Measurements from ENCODE around the gene RCSD1. TPM values are rescaled to one million over a fixed set of nuclear protein-coding genes. Genes with fewer than 3 reads are reported as not detected.

Gene RCSD1
- total RNA-seq, 2 donors from 2014 or later, result 4.7 to 5.6 TPM

DNA sequence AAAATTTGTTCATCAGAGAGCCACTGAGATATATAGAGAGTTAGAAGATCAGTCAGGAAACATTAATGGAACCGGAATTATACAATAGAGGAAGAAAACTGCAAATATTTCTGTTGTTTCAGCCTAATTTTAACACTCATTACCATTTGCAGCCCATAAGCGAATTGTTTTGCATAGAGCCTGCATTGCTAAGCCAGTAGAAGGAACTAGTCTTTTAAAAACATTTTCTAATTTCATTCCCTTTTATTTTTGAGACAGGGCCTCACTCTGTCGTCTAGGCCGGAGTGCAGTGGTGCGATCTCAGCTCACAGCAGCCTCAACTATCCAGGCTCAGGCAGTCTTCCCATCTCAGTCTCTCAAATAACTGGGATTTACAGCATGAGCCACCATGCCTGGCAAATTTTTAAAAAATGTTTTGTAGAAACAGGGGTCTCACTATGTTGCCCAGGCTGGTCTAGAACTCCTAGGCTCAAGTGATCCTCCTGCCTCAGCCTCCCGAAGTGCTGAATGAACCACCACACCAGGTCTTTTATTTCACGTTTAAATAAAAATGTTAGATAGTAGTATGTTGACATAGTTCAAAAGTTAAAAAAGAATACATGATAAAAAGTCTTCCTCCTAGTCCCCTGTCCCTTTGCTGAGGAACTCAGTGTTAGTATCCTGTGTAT is 117.1 kb downstream of the RCSD1 start:
- TF ChIP-seq, protein P1, sequence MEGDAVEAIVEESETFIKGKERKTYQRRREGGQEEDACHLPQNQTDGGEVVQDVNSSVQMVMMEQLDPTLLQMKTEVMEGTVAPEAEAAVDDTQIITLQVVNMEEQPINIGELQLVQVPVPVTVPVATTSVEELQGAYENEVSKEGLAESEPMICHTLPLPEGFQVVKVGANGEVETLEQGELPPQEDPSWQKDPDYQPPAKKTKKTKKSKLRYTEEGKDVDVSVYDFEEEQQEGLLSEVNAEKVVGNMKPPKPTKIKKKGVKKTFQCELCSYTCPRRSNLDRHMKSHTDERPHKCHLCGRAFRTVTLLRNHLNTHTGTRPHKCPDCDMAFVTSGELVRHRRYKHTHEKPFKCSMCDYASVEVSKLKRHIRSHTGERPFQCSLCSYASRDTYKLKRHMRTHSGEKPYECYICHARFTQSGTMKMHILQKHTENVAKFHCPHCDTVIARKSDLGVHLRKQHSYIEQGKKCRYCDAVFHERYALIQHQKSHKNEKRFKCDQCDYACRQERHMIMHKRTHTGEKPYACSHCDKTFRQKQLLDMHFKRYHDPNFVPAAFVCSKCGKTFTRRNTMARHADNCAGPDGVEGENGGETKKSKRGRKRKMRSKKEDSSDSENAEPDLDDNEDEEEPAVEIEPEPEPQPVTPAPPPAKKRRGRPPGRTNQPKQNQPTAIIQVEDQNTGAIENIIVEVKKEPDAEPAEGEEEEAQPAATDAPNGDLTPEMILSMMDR (IDR thresholded peaks at IDR 0.05), result no peak
- TF ChIP-seq POLR2A (IDR thresholded peaks at IDR 0.05), result no peak
- Histone ChIP-seq H3K4me3 (no peak overlapping the region), H3K27me3 (no peaks in the 10 kb centered on the region), H3K9me3 (no peaks in the 10 kb centered on the region), H3K4me1 (peaks cover 9% of the 10 kb centered on the region), H3K36me3 (replicated peaks in 1 of 2; ENCODE audit: insufficient read depth in 1 of 2, low read depth in 2 of 2) (no peaks in the 10 kb centered on the region), H3K27ac (no peak overlapping the region)
- DNase-seq, result no peak
- no peak for ATAC-seq
- 82 to 90% methylated on average over 7 of the region's 7 CpGs for WGBS, 2 donors
- intact Hi-C loops (cut with DNase I), result no loop called here

DNA sequence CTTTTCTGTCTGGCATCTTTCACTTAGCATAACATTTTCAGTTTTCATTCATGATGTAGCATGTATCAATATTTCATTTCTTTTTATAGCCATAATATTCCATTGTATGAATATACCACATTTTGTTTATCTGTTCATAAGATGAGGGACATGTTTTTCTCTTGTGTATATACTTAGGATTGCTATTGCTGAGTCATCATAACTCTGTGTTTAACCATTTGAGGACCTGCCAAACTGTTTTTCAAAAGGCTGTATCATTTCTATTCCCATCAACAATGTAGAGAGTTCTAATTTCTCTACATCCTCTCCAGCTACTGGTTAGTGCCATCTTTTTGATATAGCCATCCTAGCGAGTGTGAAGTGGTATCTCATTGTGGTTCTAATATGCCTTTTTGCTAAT is 118.0 kb downstream of the RCSD1 start:
- 92 to 100% methylated on average over 1 of the region's 1 CpG for WGBS, 2 donors
- intact Hi-C loops (cut with DNase I), result no loop called here
- no peak for DNase-seq
- TF ChIP-seq, protein P1 (IDR thresholded peaks at IDR 0.05), result no peak
- TF ChIP-seq POLR2A (IDR thresholded peaks at IDR 0.05), result no peak
- no peak for ATAC-seq
- Histone ChIP-seq H3K4me3 (no peak overlapping the region), H3K4me1 (peaks cover 18% of the 10 kb centered on the region), H3K36me3 (replicated peaks in 1 of 2; ENCODE audit: insufficient read depth in 1 of 2, low read depth in 2 of 2) (no peaks in the 10 kb centered on the region), H3K27me3 (no peaks in the 10 kb centered on the region), H3K27ac (no peak overlapping the region), H3K9me3 (no peaks in the 10 kb centered on the region)

DNA sequence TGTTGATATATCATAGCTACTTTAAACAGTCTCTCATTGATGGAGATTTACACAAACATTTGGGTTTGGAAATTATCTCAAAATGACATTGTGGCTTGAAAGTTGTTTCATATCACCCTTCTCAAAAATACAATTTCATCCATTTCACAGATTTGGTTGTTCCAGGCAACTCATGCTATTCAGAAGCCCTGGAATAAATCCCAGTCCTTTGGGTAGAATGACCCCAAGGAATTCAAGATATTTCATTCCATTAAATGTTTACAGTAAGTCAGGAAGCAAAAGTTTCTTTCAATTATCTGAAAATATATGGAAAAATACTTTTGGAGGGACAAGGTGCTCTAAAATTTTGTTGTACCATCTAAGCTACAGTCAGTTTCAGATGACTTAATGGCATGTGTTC is 118.9 kb downstream of the RCSD1 start:
- peaks cover 20% of the 10 kb centered on the region for H3K4me1 ChIP-seq

DNA sequence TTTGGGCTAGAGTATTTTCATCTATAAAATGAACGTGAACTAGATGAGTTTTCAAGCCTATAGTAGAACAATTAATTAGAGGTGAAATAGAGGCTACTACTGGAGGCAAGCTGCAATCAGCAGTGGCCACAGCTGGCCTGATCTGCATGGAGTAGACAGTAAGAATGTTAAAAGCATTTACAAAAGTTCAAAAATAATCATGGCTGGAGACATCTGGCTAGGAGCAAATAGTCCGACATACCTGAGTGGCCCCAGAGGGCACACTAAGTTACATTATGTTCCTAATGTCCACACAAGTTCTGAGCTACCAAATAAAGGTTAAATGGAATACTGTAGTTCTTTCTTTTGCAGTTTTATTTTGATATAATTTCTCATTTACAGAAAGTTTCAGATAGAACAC is 119.7 kb downstream of the RCSD1 start:
- H3K9me3 ChIP-seq, result no peaks in the 10 kb centered on the region
- 87 to 92% methylated on average over 2 of the region's 2 CpGs for WGBS, 2 donors
- DNase-seq (no peak), ATAC-seq (no peak)
- peaks cover 27% of the 10 kb centered on the region for H3K4me1 ChIP-seq
- H3K27ac ChIP-seq, result no peak overlapping the region
- intact Hi-C loops (cut with DNase I), result no loop called here
- no peak overlapping the region for H3K4me3 ChIP-seq
- H3K36me3 ChIP-seq (replicated peaks in 1 of 2; ENCODE audit: insufficient read depth in 1 of 2, low read depth in 2 of 2), result no peaks in the 10 kb centered on the region
- H3K27me3 ChIP-seq, result no peaks in the 10 kb centered on the region
- TF ChIP-seq, protein P1 (IDR thresholded peaks at IDR 0.05), result no peak
- TF ChIP-seq POLR2A (IDR thresholded peaks at IDR 0.05), result no peak

More for the DNA sequence above, 118.9 kb downstream of the RCSD1 start:
- no peak for TF ChIP-seq POLR2A (IDR thresholded peaks at IDR 0.05)
- TF ChIP-seq, protein P1 (IDR thresholded peaks at IDR 0.05), result no peak
- Histone ChIP-seq H3K4me3 (no peak overlapping the region), H3K9me3 (no peaks in the 10 kb centered on the region), H3K27ac (no peak overlapping the region), H3K27me3 (no peaks in the 10 kb centered on the region), H3K36me3 (replicated peaks in 1 of 2; ENCODE audit: insufficient read depth in 1 of 2, low read depth in 2 of 2) (no peaks in the 10 kb centered on the region)
- intact Hi-C loops (cut with DNase I), result no loop called here
- DNase-seq, result no peak
- no peak for ATAC-seq

DNA sequence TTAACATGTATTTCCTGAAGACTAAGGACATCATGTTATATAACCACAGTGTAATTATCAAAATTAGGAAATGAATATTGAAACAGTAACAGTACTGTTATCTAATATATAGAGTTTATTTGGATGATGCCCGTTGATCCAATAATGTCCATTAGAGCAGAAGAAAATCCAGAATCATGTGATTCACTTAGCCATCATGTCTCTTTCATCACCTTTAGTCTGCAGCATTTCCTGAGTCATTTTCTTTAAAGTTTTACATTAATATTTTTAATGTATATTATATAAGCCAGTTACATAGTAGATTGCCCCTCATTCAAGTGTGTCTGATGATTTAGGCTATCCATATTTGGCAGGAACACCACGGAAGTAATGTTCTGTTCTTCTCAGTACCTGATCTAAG is 120.6 kb downstream of the RCSD1 start:
- DNase-seq (no peak), ATAC-seq (no peak)
- no peak overlapping the region for H3K4me3 ChIP-seq
- H3K36me3 ChIP-seq (replicated peaks in 1 of 2; ENCODE audit: insufficient read depth in 1 of 2, low read depth in 2 of 2), result no peaks in the 10 kb centered on the region
- intact Hi-C loops (cut with DNase I), result no loop called here
- peaks cover 31% of the 10 kb centered on the region for H3K4me1 ChIP-seq
- 93 to 95% methylated on average over 2 of the region's 2 CpGs for WGBS, 2 donors
- H3K27me3 ChIP-seq, result no peaks in the 10 kb centered on the region
- TF ChIP-seq POLR2A (IDR thresholded peaks at IDR 0.05), result no peak
- TF ChIP-seq, protein P1 (IDR thresholded peaks at IDR 0.05), result no peak
- H3K9me3 ChIP-seq, result no peaks in the 10 kb centered on the region
- no peak overlapping the region for H3K27ac ChIP-seq
